Adrenal gland (tissue), 5 donors: ENCODE results near the gene MS4A10.

ENCODE experiments used
- POLR2A ChIP-seq, 2 donors: fragments of 450-650 bp; IDR thresholded peaks; one replicate each; pipeline ENCODE4 v1.6.1; 2017; ENCODE audit warnings: antibody characterized with exemption in 2 of 2, mild to moderate bottlenecking in 2 of 2, moderate library complexity in 1 of 2
- TF ChIP-seq, protein P1 (sequence below), 6 experiments: fragments of 450-650 bp in 4 of 6; fragments of 200-600 bp in 2 of 6; sonication (generic) in 1 of 6; IDR thresholded peaks; 1 replicate in 5 of 6; 2 replicates in 1 of 6; pipeline versions ENCODE4 v1.5.1 to v1.8.0; 2016 to 2021; ENCODE audit warnings: antibody characterized with exemption in 6 of 6, mild to moderate bottlenecking in 2 of 6, moderate library complexity in 1 of 6
- donor health status: DM: no; HTN: no; CAD: no.

DNA sequence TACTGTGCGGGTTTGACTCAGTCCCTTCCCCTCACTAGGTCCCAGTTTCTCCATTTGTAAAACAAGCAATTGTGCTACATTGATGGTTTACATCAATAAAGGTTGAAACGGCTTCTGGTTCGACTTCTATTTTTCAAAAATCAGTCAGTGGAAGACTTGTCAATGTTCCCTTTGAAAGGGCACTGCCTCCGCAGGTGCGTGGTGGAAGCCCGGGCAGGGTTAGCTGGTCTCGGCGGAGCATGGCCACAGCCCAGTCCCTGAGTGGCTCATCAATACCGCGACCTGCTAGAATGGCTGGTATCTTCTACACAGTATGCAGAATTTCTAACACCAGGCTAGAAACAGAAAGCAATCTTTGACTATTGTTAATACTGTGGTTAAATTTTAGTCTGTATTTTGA lies 16.1 kb downstream of the MS4A10 start:
- TF ChIP-seq, protein P1, sequence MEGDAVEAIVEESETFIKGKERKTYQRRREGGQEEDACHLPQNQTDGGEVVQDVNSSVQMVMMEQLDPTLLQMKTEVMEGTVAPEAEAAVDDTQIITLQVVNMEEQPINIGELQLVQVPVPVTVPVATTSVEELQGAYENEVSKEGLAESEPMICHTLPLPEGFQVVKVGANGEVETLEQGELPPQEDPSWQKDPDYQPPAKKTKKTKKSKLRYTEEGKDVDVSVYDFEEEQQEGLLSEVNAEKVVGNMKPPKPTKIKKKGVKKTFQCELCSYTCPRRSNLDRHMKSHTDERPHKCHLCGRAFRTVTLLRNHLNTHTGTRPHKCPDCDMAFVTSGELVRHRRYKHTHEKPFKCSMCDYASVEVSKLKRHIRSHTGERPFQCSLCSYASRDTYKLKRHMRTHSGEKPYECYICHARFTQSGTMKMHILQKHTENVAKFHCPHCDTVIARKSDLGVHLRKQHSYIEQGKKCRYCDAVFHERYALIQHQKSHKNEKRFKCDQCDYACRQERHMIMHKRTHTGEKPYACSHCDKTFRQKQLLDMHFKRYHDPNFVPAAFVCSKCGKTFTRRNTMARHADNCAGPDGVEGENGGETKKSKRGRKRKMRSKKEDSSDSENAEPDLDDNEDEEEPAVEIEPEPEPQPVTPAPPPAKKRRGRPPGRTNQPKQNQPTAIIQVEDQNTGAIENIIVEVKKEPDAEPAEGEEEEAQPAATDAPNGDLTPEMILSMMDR (IDR thresholded peaks at IDR 0.05) = no peak
- TF ChIP-seq POLR2A (IDR thresholded peaks at IDR 0.05) = no peak
